KMS-11 (cell line): ENCODE data around the gene SH3BGRL.

Experiments
- H2AFZ ChIP-seq: fragments of 200-600 bp; sonication (generic); 2 replicates; pipeline ENCODE4 v1.6.1; 2016; ENCODE audit warnings: antibody characterized with exemption, mixed run types, low read depth
- H3K27ac ChIP-seq: fragments of 200-600 bp; sonication (generic); 2 replicates; pipeline ENCODE4 v1.6.1; 2016; ENCODE audit warnings: mild to moderate bottlenecking, mixed run types
- H3K27me3 ChIP-seq: fragments of 200-600 bp; sonication (generic); 2 replicates; pipeline ENCODE4 v1.6.1; 2017; ENCODE audit warnings: mild to moderate bottlenecking, low read depth, mixed run types, moderate library complexity; ENCODE audit not compliant: insufficient read depth
- H3K36me3 ChIP-seq: fragments of 200-600 bp; sonication (generic); 2 replicates; pipeline ENCODE4 v1.6.1; 2017; ENCODE audit warnings: mild to moderate bottlenecking, mixed run types; ENCODE audit not compliant: insufficient read depth
- H3K4me1 ChIP-seq: fragments of 200-600 bp; sonication (generic); 2 replicates; pipeline ENCODE4 v1.6.1; 2016; ENCODE audit warnings: mild to moderate bottlenecking, low read depth, mixed run types; ENCODE audit not compliant: poor library complexity, severe bottlenecking
- H3K4me2 ChIP-seq: fragments of 200-600 bp; sonication (generic); 2 replicates; pipeline ENCODE4 v1.7.0; 2016; ENCODE audit warnings: mild to moderate bottlenecking, mixed run types
- H3K4me3 ChIP-seq: fragments of 200-600 bp; sonication (generic); IDR thresholded peaks from 2 replicates; pipeline ENCODE4 v1.6.1; 2017; ENCODE audit warnings: low read depth, low read length, mixed read lengths; ENCODE audit not compliant: insufficient read depth
- H3K79me2 ChIP-seq: fragments of 200-600 bp; sonication (generic); 2 replicates; pipeline ENCODE4 v1.6.1; 2016; ENCODE audit warnings: low read depth, mixed run types; ENCODE audit not compliant: insufficient read depth
- H3K9ac ChIP-seq: fragments of 200-600 bp; sonication (generic); 2 replicates; pipeline ENCODE4 v1.6.1; 2016; ENCODE audit warnings: mild to moderate bottlenecking, mixed run types
- H4K20me1 ChIP-seq: fragments of 200-600 bp; sonication (generic); 2 replicates; pipeline ENCODE4 v1.6.1; 2016; ENCODE audit warnings: mild to moderate bottlenecking, mixed run types; ENCODE audit not compliant: insufficient read depth
- TF ChIP-seq, protein P1 (sequence below): fragments of 200-600 bp; sonication (generic); conservative IDR thresholded peaks from 2 replicates; pipeline ENCODE4 v1.6.1; 2017; ENCODE audit warnings: low read depth, mild to moderate bottlenecking, antibody characterized with exemption, low read length, moderate library complexity, mixed read lengths

SH3BGRL gene

GRCh38 chrX:81237516-81237915, 35.6 kb downstream of the SH3BGRL start:
- no peak overlapping the region for H3K9ac ChIP-seq
- no peaks in the 10 kb centered on the region for H3K27me3 ChIP-seq
- TF ChIP-seq, protein P1, sequence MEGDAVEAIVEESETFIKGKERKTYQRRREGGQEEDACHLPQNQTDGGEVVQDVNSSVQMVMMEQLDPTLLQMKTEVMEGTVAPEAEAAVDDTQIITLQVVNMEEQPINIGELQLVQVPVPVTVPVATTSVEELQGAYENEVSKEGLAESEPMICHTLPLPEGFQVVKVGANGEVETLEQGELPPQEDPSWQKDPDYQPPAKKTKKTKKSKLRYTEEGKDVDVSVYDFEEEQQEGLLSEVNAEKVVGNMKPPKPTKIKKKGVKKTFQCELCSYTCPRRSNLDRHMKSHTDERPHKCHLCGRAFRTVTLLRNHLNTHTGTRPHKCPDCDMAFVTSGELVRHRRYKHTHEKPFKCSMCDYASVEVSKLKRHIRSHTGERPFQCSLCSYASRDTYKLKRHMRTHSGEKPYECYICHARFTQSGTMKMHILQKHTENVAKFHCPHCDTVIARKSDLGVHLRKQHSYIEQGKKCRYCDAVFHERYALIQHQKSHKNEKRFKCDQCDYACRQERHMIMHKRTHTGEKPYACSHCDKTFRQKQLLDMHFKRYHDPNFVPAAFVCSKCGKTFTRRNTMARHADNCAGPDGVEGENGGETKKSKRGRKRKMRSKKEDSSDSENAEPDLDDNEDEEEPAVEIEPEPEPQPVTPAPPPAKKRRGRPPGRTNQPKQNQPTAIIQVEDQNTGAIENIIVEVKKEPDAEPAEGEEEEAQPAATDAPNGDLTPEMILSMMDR = no peak
- H3K79me2 ChIP-seq = no peaks in the 10 kb centered on the region
- H2AFZ ChIP-seq = no peak overlapping the region
- H3K4me2 ChIP-seq = no peak overlapping the region
- no peaks in the 10 kb centered on the region for H4K20me1 ChIP-seq
- no peak overlapping the region for H3K4me3 ChIP-seq
- no peaks in the 10 kb centered on the region for H3K4me1 ChIP-seq
- H3K27ac ChIP-seq = no peak overlapping the region
- H3K36me3 ChIP-seq = no peaks in the 10 kb centered on the region

DNA sequence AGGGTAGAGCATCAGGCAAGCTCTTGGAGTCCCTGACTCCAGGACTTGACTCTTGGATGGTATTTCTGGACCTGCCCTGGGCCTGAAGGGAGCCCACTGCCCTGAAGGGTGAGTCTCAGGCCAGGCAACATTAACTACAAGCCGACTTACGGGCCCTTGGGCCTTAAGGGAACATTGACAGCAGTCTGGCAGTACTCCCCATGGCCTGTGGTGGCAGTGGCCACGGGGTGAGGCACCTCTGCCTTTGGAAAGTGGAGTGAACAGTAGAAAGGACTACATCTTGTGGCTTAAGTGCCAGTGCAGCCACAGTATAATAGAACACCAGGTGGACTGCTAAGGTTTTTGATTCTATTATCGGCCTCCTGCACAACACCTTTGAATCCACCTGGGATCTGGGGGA, 36.3 kb downstream of the SH3BGRL start:
- Histone ChIP-seq H3K79me2 (no peaks in the 10 kb centered on the region), H3K27ac (no peak overlapping the region), H3K36me3 (no peaks in the 10 kb centered on the region), H3K27me3 (no peaks in the 10 kb centered on the region), H3K9ac (no peak overlapping the region), H4K20me1 (no peaks in the 10 kb centered on the region), H2AFZ (no peak overlapping the region), H3K4me1 (no peaks in the 10 kb centered on the region), H3K4me3 (no peak overlapping the region), H3K4me2 (no peak overlapping the region)
- TF ChIP-seq, protein P1 = no peak

- H3K9ac ChIP-seq = no peak overlapping the region
- no peak overlapping the region for H3K27ac ChIP-seq
- no peaks in the 10 kb centered on the region for H3K79me2 ChIP-seq
- no peaks in the 10 kb centered on the region for H3K36me3 ChIP-seq
- H3K4me1 ChIP-seq = no peaks in the 10 kb centered on the region
- no peak overlapping the region for H3K4me2 ChIP-seq
- no peak overlapping the region for H3K4me3 ChIP-seq
- TF ChIP-seq, protein P1 = no peak
- H4K20me1 ChIP-seq = no peaks in the 10 kb centered on the region
- H3K27me3 ChIP-seq = no peaks in the 10 kb centered on the region
- H2AFZ ChIP-seq = no peak overlapping the region
Measured at GRCh38 chrX:81240701-81241331, 38.9 kb downstream of the SH3BGRL start.

DNA sequence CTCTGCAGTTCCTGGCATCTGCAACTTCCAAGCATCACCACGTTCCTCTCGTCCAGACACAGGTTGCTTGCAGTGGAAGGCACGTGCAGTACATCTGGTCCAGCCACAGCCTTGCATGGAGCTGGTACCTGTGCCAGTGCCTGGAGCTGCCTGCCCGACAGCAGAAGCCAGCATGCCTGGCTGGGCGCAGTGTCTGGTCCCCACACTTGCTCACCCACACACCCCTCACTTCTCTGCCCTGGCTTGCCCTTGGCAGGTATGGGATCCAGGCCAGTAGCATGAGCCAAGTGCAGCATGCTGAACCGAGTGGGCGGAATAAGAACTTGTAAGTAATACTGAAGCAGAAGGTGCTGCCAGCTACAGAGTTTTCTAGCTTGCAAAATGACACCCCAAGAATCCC, 39.9 kb downstream of the SH3BGRL start:
- no peaks in the 10 kb centered on the region for H3K27me3 ChIP-seq
- TF ChIP-seq, protein P1 = no peak
- no peak overlapping the region for H3K27ac ChIP-seq
- no peak overlapping the region for H3K4me2 ChIP-seq
- H3K36me3 ChIP-seq = no peaks in the 10 kb centered on the region
- no peaks in the 10 kb centered on the region for H3K4me1 ChIP-seq
- H4K20me1 ChIP-seq = no peaks in the 10 kb centered on the region
- H3K79me2 ChIP-seq = no peaks in the 10 kb centered on the region
- no peak overlapping the region for H2AFZ ChIP-seq
- no peak overlapping the region for H3K9ac ChIP-seq
- no peak overlapping the region for H3K4me3 ChIP-seq
